ENCODE measurements around the gene GRM2. TPM values are rescaled to one million over a fixed set of nuclear protein-coding genes. Genes with fewer than 3 reads are reported as not detected.
A peak's percentile ranks its signal among the peaks of the same experiment; 100 is the strongest.

The GRM2 gene
- total RNA-seq, 4 donors from 2014 or later = 0.59 to 2.6 (median 0.91) TPM

DNA sequence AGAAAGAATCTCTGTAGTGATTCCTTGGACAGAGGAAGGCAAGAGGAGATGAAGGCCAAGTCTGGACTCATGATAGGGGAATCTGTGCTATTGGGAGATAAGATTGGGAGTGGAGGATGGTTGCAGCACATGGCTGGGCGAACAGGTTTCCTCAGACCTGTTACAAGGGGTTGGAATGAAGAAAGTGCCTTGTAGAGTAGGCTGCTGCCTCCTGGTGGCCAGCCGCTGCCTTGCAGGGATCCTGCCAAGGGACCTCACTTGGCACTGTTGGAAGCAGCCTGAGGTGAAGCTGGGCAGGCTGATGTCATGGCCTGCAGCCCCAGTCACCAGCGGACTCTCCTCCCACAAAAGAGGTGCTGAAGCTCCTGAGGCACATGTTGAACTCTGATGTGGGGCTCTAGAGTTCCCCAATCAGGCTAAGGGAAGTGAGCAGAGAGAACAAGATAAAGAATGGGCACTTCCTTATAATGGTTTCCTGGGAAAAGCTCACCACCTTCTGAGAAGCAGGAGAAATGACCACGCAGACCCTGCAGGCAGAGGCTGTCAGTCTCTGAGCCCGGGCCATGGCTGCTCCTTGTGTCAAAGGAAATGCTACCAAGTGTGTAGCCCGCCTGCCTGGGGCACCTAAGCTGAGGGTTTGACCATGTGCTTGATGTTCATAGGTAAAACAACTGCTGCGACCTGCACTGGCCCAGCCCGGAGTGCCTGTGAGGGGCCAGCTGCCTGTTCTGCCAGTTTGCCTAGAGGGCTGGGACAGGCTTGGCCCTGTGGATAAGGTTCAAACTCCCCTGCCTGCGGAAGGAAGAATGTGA is 37.4 kb upstream of the GRM2 start:
- Histone ChIP-seq H3K27me3 (no peaks in the 10 kb centered on the region), H3K27ac (peak overlapping the region in 2 of 4 donors; percentile 20 to 30), H3K4me3 (no peak overlapping the region), H3K36me3 (peaks cover 0 to 24% (median 0%) of the 10 kb centered on the region in 3 donors), H3K9me3 (no peaks in the 10 kb centered on the region), H3K4me1 (peaks cover 0 to 50% (median 24%) of the 10 kb centered on the region in 4 donors)
- TF ChIP-seq EP300 (IDR thresholded peaks at IDR 0.05) = no peak
- TF ChIP-seq, protein P1, sequence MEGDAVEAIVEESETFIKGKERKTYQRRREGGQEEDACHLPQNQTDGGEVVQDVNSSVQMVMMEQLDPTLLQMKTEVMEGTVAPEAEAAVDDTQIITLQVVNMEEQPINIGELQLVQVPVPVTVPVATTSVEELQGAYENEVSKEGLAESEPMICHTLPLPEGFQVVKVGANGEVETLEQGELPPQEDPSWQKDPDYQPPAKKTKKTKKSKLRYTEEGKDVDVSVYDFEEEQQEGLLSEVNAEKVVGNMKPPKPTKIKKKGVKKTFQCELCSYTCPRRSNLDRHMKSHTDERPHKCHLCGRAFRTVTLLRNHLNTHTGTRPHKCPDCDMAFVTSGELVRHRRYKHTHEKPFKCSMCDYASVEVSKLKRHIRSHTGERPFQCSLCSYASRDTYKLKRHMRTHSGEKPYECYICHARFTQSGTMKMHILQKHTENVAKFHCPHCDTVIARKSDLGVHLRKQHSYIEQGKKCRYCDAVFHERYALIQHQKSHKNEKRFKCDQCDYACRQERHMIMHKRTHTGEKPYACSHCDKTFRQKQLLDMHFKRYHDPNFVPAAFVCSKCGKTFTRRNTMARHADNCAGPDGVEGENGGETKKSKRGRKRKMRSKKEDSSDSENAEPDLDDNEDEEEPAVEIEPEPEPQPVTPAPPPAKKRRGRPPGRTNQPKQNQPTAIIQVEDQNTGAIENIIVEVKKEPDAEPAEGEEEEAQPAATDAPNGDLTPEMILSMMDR (IDR thresholded peaks at IDR 0.05) = peak; percentile 89 to 94 (median 91)
- TF ChIP-seq POLR2A (IDR thresholded peaks at IDR 0.05) = no peak
- DNase-seq (ENCODE audit: low spot score in 2 of 2) = peak; percentile 81 to 94
- WGBS, 2 donors = 46 to 52% methylated on average over 9 of the region's 9 CpGs

DNA sequence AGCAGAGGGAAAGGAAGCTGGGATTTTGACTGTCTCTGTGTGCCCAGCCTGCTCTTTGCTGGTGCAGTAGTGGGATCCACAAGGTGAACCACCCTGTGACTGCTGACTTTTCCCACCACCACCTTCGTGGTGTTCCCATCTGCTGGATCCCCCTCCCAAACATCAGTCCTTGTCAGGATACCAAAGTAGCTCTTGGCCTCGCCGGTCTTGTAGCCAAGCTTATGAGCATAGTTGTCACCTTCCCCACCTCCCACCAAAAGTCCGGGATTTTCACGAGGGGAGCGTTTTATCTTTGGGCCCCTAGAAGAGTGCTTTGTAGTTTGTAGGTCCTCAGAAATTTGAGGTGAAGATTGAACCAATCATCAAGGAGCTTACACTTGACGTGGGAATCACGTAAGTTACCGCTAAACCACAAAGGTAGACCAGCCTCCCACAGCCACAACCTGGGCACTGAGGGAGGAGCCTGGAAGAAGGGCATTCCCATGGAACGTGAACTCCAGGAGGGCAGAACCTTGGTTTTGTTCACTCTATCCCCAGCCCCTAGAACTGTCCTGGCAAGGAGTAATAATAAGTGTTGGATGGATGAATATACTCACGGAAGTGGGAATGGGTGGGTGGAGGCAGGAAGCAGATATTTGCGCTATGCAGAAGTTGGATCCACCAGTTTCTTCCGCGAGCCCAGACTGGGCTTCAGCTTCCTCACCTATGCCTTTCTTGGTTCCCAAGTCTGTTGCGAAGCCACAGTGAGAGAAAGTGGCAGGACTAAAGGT is 36.6 kb upstream of the GRM2 start:
- Histone ChIP-seq H3K27ac (peak overlapping the region; percentile 83 to 96 (median 94)), H3K4me3 (peak overlapping the region; percentile 38 to 97 (median 89)), H3K4me1 (peaks cover 0 to 58% (median 24%) of the 10 kb centered on the region in 4 donors), H3K9me3 (no peaks in the 10 kb centered on the region), H3K27me3 (no peaks in the 10 kb centered on the region), H3K36me3 (peaks cover 0 to 24% (median 0%) of the 10 kb centered on the region in 3 donors)
- WGBS, 2 donors = 70 to 71% methylated on average over 15 of the region's 15 CpGs
- no peak for DNase-seq (ENCODE audit: low spot score in 2 of 2)
- TF ChIP-seq EP300 (IDR thresholded peaks at IDR 0.05) = no peak
- TF ChIP-seq, protein P1 (IDR thresholded peaks at IDR 0.05) = no peak
- no peak for TF ChIP-seq POLR2A (IDR thresholded peaks at IDR 0.05)

DNA sequence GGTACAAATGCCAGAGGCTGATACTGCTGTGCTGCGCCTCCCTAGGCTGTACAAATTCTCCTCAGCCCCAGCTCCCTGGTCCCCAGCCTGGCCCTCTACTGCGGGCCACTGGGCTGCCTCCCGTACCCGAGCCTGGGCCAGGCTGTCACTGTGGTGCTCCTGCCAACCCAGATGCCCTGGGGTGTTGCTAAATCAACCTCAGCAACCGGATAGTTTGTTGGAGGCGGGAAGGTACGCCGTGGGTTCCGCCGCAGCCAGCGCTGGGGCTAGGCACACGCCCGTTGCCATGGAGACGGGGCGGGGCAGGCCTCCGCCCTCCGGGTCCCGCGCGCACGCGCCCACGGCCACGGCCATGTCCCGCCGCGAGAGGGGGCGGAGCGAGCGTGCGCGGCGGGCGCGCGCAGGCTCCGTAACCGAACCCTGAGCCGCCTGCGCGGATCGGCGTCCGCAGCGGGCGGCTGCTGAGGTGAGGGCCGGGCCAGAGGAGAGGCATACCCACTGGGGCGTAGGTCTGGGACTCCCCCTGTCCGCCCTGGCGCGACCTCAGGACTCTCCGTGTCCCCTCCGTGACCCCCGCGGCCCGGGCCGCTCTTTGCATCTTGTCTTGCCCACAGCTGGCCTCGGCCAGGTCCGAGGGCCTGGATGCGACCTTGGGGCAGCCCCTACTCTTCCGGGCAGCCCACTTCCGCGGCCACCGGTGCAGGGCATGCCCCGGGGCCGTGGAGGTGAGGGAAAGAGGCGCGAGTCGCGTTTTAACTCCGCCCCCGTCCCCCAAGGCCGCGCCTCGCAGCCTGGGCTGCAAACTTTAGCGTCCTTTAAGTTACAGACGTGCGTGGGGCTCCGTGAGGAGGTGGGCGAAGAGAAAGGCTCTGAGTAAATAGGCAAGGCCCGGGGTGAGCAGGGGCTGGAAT is 35.8 kb upstream of the GRM2 start, which contains the start of gene TEX264:
TSS of gene TEX264 (plus strand) at position 430 of the 911 bp plus-strand sequence. CDS start 3,053 bp downstream, outside the sequence.
- DNase-seq (ENCODE audit: low spot score in 2 of 2) = peak; percentile 70 to 78
- peak in 1 of 2 donors; percentile 81 for TF ChIP-seq EP300 (IDR thresholded peaks at IDR 0.05)
- TF ChIP-seq, protein P1 (IDR thresholded peaks at IDR 0.05) = no peak
- peak; percentile 64 to 78 for TF ChIP-seq POLR2A (IDR thresholded peaks at IDR 0.05)
- Histone ChIP-seq H3K4me1 (peaks cover 0 to 67% (median 24%) of the 10 kb centered on the region in 4 donors), H3K27me3 (no peaks in the 10 kb centered on the region), H3K4me3 (peak within 1 kb of the TSS; percentile 81 to 99 (median 97)), H3K36me3 (peaks cover 0 to 27% (median 0%) of the 10 kb centered on the region in 3 donors), H3K27ac (peak within 1 kb of the TSS; percentile 83 to 96 (median 94)), H3K9me3 (no peaks in the 10 kb centered on the region)
- WGBS, 2 donors = 1 to 3% methylated on average over 20 to 56 of the region's 81 CpGs

DNA sequence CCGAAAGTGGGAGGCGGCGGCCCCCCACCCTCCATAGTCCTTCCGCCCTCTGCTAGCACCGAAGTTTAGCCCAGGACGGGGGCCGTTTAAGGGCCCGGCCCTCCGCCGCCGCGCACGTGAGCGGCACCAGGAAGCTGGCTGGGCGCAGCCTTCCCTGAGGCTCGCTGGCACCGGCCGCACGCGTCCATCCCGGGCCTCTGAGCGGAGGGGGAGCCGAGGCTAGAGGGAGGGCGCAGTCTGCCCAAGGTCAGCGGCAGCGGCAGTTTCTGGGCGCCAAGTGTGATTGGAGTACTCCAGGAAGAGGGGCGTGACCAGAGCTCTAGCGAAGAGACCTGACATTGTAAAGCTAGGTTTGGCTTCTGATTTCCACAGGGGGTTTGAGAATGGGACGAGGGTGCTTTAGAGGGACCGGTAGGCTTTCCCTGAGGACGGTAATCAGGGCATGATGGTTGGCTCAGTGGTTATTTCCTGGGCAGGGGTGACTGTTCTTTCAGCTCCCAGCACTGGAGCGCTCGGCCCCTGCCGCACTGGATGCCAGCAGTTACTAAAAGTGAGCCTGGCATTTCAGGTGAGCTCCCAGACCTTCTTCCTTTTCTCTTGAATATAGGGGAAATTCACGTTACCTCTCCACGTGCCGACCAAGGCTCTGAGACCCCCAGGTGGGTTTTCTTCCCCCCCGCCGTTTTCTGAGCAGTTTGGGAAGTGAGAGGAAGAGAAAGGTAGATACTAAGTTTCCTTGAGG is 35.0 kb upstream of the GRM2 start:
- H3K36me3 ChIP-seq = peaks cover 0 to 35% (median 0%) of the 10 kb centered on the region in 3 donors
- peak overlapping the region; percentile 83 to 96 (median 94) for H3K27ac ChIP-seq
- DNase-seq (ENCODE audit: low spot score in 2 of 2) = peak; percentile 30 to 43
- no peaks in the 10 kb centered on the region for H3K9me3 ChIP-seq
- no peaks in the 10 kb centered on the region for H3K27me3 ChIP-seq
- H3K4me3 ChIP-seq = peak overlapping the region; percentile 81 to 99 (median 97)
- TF ChIP-seq EP300 (IDR thresholded peaks at IDR 0.05) = no peak
- no peak for TF ChIP-seq POLR2A (IDR thresholded peaks at IDR 0.05)
- TF ChIP-seq, protein P1 (IDR thresholded peaks at IDR 0.05) = no peak
- 8 to 11% methylated on average over 25 to 39 of the region's 40 CpGs for WGBS, 2 donors
- H3K4me1 ChIP-seq = peaks cover 0 to 70% (median 24%) of the 10 kb centered on the region in 4 donors

All from tibial nerve (tissue), 4 donors.